ENCODE data around the gene FGFR3. TPM values are rescaled to one million over a fixed set of nuclear protein-coding genes. Genes with fewer than 3 reads are reported as not detected.

FGFR3 gene
- total and polyA plus RNA-seq, 10 of the 15 experiments (the other 5 are each of a cell fraction or from before 2014, with no cell fraction given): 0.05 to 0.33 (median 0.18) TPM; not detected in 6

GRCh38 chr4:1788254-1788973 lies 4.7 kb upstream of the FGFR3 start:
- Histone ChIP-seq H3K4me1 (ENCODE audit: control insufficient read depth, insufficient read depth, low read length) (no peaks in the 10 kb centered on the region), H3K27me3 (replicated peaks in 1 of 2; ENCODE audit: control insufficient read depth in 2 of 2, insufficient read depth in 2 of 2, low read length in 1 of 2) (no peaks in the 10 kb centered on the region; a peak in 1 of 4 replicates), H3K79me2 (ENCODE audit: control insufficient read depth, insufficient read depth, low read length) (no peaks in the 10 kb centered on the region), H3K9ac (ENCODE audit: control insufficient read depth, insufficient read depth, low read length) (no peak overlapping the region), H4K20me1 (ENCODE audit: control insufficient read depth, insufficient read depth) (no peaks in the 10 kb centered on the region), H2AFZ (ENCODE audit: control insufficient read depth, low read depth, low read length) (no peak overlapping the region), H3K4me3 (no peak overlapping the region), H3K27ac (ENCODE audit: control insufficient read depth, insufficient read depth) (no peak overlapping the region), H3K9me3 (replicated peaks; ENCODE audit: control insufficient read depth, insufficient read depth, low read length) (no peaks in the 10 kb centered on the region), H3K36me3 (ENCODE audit: control insufficient read depth in 2 of 2, insufficient read depth in 2 of 2, low read length in 1 of 2) (no peaks in the 10 kb centered on the region), H3K4me2 (ENCODE audit: control insufficient read depth, insufficient read depth) (no peak overlapping the region)
- no peak for DNase-seq (ENCODE audit: low read depth, low spot score)
- in situ Hi-C loops (cut with MboI) (no loop called here), intact Hi-C loops (cut with micrococcal nuclease; ENCODE audit: unreplicated experiment) (no loop called here)
- ATAC-seq: no peak
- 25% methylated on average over 10 of the region's 13 CpGs for WGBS (ENCODE audit: insufficient coverage, insufficient replicate concordance, low lambda C conversion rate, missing lambda C conversion rate)
- CTCF ChIA-PET: interaction anchor here (1.0 to 1.2 kb wide), 2 partner anchors 21 to 40 kb away, joined by 3 to 4 read pairs; no protein-coding TSS in a partner anchor
- no peak for FAIRE-seq
- no TSS peak for BruUV-seq (replicated peaks)
- SMC1A ChIA-PET (ENCODE audit: uncharacterized antibody, unreplicated experiment): no interaction called here
- TF ChIP-seq BMI1 (IDR thresholded peaks at IDR 0.05; ENCODE audit: borderline replicate concordance) (no peak), PAX8 (IDR thresholded peaks at IDR 0.05) (no peak), ZSCAN29 (IDR thresholded peaks at IDR 0.05) (no peak), REST (IDR thresholded peaks at IDR 0.05; ENCODE audit: low read depth, low read length) (no peak), ZNF687 (IDR thresholded peaks at IDR 0.05) (no peak), IRF3 (IDR thresholded peaks at IDR 0.05) (no peak), MTA3 (IDR thresholded peaks at IDR 0.05; ENCODE audit: borderline replicate concordance, low read length) (no peak), DPF2 (IDR thresholded peaks at IDR 0.05) (no peak), STAT3 (IDR thresholded peaks at IDR 0.05; ENCODE audit: low read depth, low read length) (no peak), FOXK2 (IDR thresholded peaks at IDR 0.05) (no peak), HCFC1 (IDR thresholded peaks at IDR 0.05; ENCODE audit: low read length) (no peak), CHD2 (IDR thresholded peaks at IDR 0.05; ENCODE audit: borderline replicate concordance, low read depth, low read length) (no peak), ESRRA (IDR thresholded peaks at IDR 0.05; ENCODE audit: low read length) (no peak), GABPA (IDR thresholded peaks at IDR 0.05; ENCODE audit: low read depth) (no peak), USF1 (IDR thresholded peaks at IDR 0.05; ENCODE audit: borderline replicate concordance, extremely low read length, insufficient read depth, low read depth, low read length) (no peak)
- POLR2A ChIA-PET: no interaction called here
- RAD21 ChIA-PET (ENCODE audit: unreplicated experiment): no interaction called here
